M059J (cell line): ENCODE measurements around the gene OR52K1. TPM values are rescaled to one million over a fixed set of nuclear protein-coding genes. Genes with fewer than 3 reads are reported as not detected.
"Not testable (repeated sequence)": the region's sequence is repeated elsewhere in the genome, so short reads cannot be mapped to it uniquely, and the experiment has no call there.

Experiments used
- DNase-seq: peaks from one replicate; pipeline ENCODE4 v3.0.0-alpha.2; 2012; ENCODE audit warnings: low read depth
- total RNA-seq: library from RNA; depleted of rRNA; stranded (reverse); fragments of >200 nt; shearing (Covaris generic); gene quantifications from 2 replicates; pipeline ENCODE4 v1.2.3, GENCODE V29; 2014; rRNA removed

Gene OR52K1
- total RNA-seq: not detected in 2 replicates

DNA sequence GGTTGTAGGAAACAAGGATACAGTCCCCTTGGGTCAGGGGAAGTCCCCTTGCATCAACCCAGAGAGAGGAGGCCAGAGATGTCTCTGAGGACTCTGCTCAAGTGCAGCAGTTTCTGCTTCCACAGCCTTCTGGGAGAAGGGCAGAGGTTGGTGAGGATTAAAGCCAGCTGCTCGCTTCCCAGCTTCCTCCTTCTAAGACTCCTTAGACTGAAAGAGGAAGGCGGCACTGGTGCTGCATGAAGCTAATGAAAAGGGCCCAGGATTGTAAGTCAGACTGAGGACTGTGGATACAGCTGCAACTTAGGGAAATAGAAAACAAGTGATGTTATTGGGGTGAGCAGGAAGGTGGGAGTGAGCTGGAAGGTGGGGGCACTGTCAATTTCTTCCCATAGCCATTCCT, at the start of gene OR52K1:
Gene OR52K1, plus strand, starts transcription at position 202 of the 400 bp plus-strand sequence. CDS start 6,255 bp downstream, outside the sequence.
- no peak for DNase-seq

DNA sequence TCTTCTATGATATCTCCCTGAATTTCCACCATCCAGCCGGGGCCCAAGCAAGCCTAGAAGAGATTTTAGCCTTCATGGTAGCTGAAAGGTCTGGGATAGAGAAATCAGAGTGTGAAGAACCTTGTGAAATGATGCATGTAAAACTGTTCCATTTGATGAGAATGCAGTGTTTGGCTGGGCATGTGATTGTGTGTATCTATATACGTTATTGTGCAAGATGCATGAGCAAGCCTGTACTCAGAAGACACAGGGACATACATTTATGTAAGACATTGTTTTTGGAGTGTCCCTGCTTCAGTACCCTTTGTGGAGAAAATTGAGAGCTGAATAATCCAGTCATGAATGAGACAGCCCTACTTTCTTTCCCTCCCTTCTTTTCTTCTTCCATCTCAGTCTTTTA, 48.6 kb upstream of the OR52K1 start:
- no peak for DNase-seq

DNA sequence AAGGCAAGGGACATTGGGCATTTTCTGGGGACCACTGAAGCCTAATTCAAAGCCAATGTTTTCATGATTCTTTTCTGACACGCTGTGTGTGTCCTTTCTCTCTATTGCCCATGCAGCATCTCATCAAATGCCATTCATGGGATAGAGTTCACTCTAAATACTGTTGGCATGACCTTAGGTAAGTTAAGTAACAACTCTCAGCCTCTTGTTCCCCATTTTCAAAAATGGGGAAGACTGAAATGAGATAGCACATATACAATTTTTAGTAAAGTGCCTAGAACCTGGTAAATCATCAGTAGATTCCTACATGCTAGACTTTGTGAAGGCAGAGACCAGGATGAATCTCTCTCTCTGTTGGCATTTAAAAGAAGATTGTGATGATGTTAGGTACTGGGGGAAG, 46.0 kb upstream of the OR52K1 start:
- no peak for DNase-seq

DNA sequence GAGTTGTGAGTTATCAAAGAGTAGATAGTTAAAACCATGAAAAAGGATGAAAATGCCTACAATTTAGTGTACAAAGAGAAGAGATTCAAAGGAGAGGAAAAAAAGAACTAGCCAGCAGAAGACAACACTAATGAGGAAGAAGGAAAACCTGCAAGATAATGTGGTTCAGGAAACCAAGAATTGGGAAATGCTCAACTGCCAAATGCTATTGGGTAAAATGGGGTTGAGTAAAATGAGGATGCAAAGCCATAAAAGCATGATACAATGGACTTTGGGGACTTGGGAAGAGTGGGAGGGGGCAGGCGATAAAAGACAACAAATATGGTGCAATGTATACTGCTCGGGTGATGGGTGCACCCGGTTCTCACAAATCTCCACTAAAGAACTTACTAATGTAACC, 40.9 kb upstream of the OR52K1 start:
- no peak for DNase-seq

DNA sequence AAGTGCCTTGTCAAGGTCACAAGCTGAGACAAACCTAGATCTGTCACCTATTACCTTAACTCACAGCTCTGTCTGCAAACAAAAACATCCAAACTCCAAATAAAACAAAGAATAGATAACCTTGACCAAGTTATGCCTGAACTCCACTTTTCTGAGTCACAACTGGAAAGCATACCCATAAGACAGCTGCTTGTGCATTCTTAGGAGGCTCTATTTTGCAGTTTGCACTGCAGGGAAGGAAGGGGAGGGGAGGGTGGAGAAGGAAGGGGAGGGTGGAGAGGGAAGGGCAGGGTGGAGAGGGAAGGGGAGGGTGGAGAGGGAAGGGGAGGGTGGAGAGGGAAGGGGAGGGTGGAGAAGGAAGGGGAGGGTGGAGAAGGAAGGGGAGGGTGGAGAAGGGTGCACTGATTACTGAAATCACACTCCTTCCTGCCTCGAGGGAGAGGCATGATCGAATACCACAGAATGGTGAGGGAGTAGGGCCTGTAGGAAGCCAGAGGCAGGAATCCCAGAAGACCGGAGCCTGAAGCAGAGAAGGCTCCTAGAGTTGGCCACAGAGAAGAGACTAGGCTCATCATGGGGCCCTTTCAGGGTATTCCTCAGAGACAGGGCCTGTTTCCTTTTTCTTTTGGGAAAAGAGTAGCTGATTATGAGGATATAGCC, 39.1 kb upstream of the OR52K1 start:
- no peak for DNase-seq

DNA sequence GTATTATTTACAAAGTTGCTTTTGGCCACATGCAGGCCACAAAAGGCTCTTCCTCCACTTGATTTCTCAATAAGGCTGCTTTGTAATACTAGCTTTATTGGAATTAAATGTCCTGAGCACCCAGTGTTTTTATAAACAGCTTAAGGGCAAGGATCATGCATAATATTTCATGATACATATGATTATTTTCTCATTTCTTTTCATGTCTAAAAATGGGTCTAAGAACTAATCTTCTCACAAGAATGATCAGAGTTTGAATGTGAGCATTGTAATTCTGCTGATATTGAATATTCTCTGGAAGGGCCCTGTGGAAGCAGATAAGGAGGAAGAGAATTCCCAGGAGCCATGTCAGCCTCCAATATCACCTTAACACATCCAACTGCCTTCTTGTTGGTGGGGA, 33.5 kb upstream of the OR52K1 start, which contains the start of gene OR52K2:
Gene OR52K2, plus strand, starts transcription at position 301 of the 400 bp plus-strand sequence. Its CDS starts 45 bp downstream, at position 346.
- DNase-seq: no peak

DNA sequence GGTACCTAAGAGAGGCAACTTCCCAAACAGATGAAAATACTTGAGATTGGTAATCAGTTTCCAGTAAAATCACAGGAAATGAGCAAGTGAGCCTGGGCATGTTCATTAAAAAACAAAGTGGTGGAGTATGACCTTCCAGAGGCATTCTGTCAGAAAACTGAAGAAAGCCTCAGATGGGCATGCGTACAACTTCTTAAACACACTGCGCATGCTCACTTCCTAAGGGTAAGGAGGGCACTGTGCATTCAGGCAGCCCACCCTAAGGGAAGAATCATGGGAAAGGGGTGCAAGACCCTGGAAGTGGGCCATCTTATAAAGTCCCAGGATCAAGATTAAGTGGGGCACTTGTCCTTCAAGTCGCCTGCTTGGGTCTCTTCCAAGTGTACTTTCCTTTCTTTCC, 29.3 kb upstream of the OR52K1 start:
- no peak for DNase-seq

DNA sequence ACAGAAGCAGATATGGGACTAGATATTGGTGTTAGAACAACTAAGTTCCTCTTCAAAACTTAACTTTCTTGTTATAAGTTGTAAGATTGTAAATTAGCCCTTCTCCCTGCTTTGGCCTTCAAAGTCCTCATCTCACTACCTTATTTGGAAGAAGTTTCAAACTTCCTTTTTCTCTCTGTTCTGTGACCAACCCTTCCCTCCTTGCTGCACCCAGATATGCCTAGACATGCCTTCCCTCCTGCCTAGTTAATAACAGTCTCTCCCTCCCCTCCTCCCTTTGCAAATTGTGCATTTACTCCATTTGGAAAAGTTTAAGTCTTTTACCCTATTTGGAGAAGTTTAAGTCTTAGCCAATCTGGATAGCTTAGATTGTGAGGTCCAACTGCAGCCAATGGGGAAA, 28.4 kb upstream of the OR52K1 start:
- no peak for DNase-seq

DNA sequence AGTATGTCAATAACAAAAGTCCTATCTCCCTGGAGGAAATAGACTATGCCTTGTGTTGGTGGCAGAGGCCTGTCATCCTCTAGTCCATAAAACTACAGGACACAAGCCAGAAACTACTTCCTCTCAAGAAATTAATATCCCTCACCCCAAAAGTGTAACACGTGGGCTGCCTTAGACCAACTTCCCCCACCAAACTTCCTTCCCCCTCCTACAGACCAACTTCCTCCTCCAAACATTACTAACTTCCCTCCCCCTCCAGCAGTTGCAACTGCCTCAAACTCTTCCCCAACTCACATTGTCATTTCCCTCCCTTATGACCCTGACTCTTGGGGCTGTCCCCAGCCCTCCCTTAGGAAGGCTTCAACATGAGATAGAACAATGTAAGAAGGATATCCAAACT, 27.0 kb upstream of the OR52K1 start:
- no peak for DNase-seq

DNA sequence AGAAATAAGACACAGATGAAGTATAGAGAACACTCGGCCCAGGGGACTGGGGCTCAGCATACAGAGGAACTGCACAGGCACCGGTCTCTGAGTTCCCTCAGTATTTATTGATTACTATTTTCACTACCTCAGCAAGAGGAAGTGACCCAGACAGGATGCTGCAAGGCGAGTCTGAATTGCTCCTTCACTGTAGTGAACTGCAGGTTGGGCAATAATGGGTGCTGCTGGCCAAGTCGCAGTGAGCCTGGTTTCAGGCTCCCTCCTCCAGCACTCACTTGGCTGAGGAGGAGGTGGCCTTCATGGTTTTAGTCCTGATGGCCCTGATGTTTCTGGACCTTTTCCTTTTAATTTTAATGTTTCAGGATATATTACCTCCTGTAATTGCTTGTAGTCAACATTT, 22.9 kb upstream of the OR52K1 start:
- no peak for DNase-seq

DNA sequence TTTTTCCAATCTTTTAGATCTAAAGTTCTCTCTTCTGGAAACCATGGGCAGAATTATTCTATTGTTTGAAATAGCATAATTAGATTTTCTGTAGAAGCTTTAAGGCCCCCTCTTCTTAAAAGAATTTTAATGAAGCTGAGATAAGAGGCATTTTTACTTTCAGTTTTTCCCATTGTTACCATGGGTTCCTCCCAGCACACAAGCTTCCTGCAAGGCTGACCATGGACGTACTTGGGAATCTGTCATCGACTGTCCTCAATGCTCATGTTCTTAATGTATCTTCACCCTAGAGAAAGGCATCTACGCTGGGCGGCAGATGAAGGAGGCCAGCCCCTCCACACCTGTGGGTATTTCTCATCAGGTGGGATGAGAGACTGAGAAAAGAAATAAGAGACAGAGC, 22.3 kb upstream of the OR52K1 start:
- no peak for DNase-seq

DNA sequence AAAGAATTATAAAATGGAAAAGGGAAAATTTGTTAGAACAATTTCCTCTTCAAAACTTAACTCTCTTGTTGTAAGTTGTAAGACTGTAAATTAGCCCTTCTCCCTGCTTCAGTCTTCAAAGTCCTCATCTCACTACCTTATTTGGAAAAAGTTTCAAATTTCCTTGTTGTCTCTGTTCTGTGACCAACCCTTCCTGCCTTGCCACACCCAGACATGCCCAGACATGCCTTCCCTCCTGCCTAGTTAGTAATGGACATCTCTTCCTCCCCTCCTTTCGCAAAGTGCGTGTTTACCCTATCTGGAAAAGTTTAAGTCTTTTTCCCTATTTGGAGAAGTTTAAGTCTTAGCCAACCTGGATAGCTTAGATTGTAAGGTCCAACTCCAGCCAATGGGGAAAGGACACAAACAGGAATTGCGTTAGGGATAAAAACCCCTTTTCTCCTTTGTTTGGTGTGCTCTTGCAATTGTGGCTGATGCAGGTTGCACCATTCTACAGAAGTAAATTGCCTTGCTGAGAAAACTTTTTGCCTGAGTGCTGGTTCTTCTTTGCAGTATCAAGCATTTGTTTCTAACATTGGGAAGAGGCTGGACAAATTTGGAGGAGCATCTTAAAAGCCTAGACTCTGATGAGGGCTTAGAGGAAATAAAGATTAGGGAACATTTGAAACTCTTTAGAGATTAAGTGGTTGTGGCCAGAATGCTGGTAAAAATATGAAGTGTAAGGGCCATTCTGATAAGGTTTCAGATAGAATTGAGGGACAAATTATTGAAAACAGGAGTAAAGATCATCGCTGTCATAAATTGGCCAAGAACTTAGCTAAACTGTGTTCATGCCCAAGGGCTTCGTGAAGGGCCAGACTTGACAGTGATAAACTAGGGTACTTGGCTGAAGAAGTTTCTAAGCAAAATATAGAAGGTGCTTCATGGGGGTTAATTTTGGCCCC, 18.0 kb upstream of the OR52K1 start:
- DNase-seq: no peak

DNA sequence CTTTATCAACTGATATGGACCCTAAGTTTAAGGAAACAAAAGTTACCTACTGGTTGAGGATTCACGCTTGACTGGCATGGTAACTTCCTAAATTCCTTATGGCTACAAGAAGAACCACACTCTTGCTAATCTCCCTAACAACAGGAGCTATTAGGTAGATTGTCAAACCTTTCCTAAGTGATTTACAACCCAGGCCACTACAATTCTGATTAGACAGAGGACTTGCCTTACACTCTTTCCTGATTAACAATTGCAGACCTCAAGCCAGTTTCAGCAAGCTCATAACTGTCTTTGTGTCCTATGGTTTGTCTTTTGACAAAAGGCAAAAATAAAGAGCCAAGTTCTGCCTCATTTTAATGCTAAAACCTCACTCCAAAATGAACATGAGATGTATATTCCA, 17.0 kb upstream of the OR52K1 start:
- DNase-seq: no peak

DNA sequence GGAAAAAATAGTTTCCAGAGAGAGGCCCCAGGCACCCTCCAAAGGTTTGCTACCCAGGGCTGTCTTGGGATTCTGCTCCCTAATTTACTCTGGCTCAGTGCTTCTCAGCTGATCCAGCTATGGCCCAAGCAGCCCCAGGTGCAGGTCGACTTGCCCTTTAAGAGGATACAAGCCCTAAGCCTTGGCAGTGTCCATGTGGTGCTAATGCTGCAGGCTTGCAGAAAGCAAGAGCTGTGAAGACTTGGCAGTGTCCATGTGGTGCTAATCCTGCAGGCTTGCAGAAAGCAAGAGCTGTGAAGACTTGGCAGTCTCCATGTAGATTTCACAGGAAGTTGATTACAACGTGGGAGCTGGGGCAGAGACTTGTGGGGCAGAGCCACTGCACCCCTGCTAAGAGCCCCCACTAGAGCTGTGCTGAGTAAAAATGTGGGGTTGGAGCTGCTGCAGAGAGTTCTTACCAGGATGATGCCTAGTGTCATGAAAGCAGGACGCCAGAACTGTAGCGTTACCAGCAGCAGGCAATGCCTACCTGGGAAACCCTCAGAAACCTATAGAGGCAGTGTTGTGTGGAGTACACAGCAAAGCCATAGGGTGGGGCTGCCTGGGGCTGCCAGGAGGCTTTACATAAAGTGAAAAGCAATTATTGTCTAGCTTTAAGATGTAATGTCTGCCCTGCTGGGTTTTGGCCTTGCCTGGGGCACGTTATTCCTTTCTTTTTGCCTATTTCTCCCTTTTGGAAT, 16.1 kb upstream of the OR52K1 start:
- no peak for DNase-seq

DNA sequence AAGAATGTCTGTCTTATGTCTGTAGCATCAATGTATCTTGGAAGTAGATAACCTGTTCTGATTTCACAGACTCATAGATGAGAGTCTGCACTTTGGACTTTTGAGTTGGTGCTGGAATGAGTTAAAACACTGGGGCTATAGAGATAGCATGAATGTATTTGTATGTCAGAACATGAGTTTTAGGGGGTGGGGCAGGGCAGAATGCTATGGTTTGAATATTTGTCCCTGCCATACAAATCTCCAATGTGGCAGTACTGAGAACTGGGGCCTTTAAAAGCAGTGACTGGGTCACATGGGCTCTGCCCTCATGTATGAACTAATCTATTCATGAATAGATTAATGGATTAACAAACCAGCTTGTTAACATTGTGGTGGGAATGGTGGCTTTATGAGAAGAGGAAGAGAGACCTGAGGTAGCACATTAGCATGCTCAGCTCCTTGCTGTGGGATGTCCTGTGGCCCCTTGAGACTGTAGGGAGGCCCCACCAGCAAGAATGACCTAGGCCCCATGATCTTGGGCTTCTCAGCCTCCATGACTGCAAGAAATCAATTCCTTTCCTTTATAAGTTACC, 15.5 kb upstream of the OR52K1 start:
- DNase-seq: no peak

DNA sequence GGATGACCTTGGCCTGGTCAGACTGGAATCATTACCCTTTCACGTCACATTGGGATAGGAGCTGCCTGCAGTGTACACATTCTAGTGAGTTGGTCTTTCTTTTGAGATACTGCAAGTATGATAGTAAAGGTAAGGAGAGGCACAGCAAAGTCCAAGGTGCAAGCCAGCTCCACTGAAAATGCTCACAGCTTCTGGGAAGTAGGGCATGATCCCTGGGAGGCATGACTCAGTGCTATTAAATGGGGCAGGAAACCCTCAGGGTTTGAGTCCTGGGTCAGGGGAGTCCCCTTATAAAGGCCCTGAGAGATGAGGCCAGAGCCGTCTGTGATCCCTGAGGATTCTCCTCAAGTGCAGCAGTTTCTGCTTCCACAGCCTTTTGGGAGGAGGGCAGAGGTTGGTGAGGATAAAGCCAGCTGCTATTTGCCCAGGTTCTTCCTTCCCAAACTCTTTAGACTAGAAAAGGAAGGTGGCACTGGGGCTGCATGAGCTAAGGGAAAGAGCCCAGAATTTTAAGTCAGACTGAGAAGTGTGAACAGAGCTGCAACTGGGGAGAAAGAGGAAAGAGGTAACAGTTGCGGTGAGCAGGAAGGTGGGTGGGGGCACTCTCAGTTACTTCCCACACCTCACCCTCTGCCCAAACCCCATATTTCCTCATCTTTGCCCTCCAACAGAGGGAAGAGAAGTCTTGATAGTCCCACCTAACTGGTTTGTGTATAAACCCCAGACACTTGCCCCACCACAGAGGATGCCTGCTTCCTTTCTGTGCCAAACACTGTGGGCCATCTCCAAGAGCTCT, 14.4 kb upstream of the OR52K1 start:
- DNase-seq: peak; percentile 4

DNA sequence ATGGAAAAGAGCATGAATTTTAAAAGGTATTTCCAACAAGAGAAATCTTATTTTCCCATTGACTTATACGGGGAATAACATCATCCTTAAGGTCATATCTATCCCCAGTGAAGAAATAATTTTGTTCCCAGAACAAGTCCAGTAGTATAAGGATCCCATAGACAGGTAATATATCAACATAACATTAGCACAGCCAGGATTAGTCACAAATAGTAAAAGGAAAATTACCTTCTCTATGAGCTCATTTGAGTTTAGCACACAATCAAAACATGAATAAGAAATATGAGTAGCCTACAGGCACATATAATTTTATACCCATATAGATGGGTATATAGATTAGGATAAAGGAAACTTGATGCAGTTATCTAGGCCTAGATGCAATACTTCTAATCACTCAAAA, 2.8 kb upstream of the OR52K1 start:
- no peak for DNase-seq

DNA sequence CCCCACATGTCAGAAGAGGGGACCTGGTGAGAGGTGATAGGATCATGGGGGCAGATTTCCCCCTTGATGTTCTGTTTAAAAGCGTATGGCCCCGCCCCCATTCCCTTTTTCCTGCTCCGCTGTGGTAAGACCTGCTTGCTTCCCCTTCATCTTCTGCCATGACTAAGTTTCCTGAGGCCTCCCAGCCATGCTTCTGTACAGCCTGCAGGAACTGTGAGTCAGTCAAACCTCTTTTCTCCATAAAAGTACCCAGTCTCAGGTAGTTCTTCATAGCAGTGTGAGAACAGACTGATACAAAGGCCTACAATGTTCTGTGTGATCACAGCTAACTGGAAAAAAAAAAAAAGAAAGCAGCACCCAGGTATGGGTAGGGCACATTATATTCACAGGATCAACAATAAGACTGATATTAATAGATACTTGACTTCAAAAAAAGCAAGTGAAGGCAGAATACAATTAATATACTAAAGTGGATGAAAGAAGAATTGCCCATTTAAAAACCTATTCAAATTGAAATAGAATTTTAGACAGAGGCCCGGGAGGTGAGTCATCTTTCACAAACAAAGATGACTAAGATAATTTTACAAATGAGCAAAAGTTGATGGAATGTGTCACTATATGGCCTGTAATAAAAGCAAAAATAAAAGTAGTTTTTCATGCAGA, 1.7 kb upstream of the OR52K1 start:
- peak; percentile 51 for DNase-seq

DNA sequence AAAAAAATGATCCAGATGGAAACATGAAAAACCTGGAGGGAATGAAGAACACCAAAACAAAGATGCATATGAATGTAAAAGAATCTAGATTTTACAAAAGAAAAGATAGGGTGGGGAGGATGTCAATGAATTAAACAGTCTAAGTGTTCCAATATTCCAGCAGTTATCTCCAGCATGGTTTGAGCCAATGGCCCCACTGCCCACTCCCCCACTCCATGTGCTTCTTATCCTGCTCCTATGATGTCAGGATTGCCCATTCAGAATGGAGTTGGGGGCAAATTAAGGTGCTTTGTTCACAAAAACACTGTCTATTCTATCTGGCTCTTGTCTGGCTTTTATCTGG, 1.2 kb upstream of the OR52K1 start:
- no peak for DNase-seq

DNA sequence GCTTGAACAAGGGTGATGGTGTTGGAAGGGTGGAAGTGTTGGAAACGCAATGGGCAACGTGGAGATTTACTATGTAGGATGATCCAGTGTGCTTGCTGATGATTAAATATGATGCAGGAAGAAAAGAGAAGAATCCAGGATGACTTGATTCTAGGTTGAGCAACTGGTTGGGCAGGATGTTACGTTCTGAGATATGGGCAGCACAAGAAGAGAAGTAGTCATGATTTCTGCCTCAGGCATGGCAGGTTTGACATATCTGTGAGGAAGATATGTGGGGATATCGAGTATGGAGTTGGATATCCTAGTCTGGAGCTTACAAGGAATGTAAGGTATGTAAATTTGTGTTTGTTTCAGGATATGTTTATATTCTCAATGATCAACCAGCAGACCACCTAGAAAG, 1.9 kb downstream of the OR52K1 start:
- no peak for DNase-seq

DNA sequence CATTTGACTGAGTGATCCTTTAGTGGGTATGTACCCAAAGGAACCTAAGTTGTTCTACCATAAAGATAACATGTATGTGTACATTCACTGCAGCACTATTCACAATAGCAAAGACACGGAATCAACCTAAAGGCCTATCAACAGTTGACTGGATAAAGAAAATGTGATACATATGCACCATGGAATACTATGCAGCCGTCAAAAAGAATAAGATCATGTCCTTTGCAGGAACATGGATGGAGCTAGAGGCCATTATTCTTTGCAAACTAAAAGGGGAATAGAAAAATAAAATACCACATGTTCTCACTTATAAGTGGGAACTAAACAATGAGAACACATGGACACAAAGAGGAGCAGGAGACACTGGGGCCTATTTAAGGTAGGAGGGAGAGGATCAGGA, 9.0 kb downstream of the OR52K1 start:
- DNase-seq: not testable (repeated sequence)
